A549 (cell line): ENCODE measurements around the gene NDRG2.

ENCODE experiments used
- CTCF ChIP-seq: fragments of >200 bp; sonication (Bioruptor Twin); formaldehyde crosslinking; IDR thresholded peaks from 3 replicates; pipeline ENCODE4 v1.5.1; 2016
- FOXS1 ChIP-seq: fragments of 250-450 bp; sonication (Bioruptor Pico); IDR thresholded peaks from 2 replicates; pipeline ENCODE4 v1.5.0; 2020; ENCODE audit warnings: mild to moderate bottlenecking, moderate library complexity
- MAFK ChIP-seq: fragments of 450-650 bp; IDR thresholded peaks from 2 replicates; pipeline ENCODE4 v1.6.1; 2014; ENCODE audit not compliant: partially characterized antibody
- PHF8 ChIP-seq: fragments of 200-600 bp; sonication (generic); IDR thresholded peaks from 2 replicates; pipeline ENCODE4 v1.6.1; 2016; ENCODE audit warnings: low read depth, mild to moderate bottlenecking, antibody characterized with exemption, moderate library complexity, borderline replicate concordance
- RAD21 ChIP-seq, 2 experiments: fragments of >200 bp in 1 of 2; sonication (Bioruptor Twin) in 1 of 2; formaldehyde crosslinking in 1 of 2; IDR thresholded peaks in 1 of 2; conservative IDR thresholded peaks in 1 of 2; 2 replicates in 1 of 2; 3 replicates in 1 of 2; pipeline ENCODE4 v1.6.1; 2012 to 2018; ENCODE audit warnings: inconsistent platforms in 1 of 2

DNA sequence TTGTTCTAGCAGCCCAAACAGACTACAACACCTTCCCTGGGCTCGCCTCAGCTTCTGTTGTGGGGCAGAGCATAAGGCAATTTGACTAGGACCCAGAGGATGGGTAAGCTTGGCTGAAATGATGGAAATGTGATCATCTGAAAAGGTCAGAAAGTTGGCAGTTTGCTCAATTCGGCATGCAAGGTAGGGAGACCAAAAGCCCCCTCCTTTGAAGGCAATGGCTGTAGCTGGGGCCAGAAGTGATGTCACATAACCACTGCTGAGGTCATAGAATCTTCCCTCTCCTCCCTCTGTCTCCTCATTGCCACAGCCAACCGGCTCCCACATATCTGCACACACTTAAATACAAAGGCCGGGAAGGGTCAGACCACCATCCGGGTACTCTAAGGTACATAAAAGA lies 5.1 kb upstream of the NDRG2 start, which contains the start of gene TPPP2:
- TF ChIP-seq CTCF (no peak), FOXS1 (no peak), MAFK (no peak), RAD21 (conservative IDR thresholded peaks at IDR 0.05 in 1 of 2, IDR thresholded peaks at IDR 0.05 in 1 of 2) (no peak), PHF8 (no peak)
